D721Med (cell line): ENCODE data around the gene LTBP1.

Source experiments
- DNase-seq: peaks from one replicate; pipeline ENCODE4 v3.0.0; 2011; ENCODE audit warnings: low spot score; ENCODE audit not compliant: insufficient read length
- FAIRE-seq: peaks from 2 replicates; lab custom pipeline; 2011; peaks lifted over from hg19 to GRCh38; lab: Jason Lieb, UNC
- TF ChIP-seq, protein P1 (sequence below): IDR thresholded peaks from 2 replicates; pipeline ENCODE4 v1.5.1; 2012; ENCODE audit warnings: mild to moderate bottlenecking, control low read depth; ENCODE audit not compliant: insufficient read depth; ENCODE audit errors: missing control alignments

LTBP1 gene

DNA sequence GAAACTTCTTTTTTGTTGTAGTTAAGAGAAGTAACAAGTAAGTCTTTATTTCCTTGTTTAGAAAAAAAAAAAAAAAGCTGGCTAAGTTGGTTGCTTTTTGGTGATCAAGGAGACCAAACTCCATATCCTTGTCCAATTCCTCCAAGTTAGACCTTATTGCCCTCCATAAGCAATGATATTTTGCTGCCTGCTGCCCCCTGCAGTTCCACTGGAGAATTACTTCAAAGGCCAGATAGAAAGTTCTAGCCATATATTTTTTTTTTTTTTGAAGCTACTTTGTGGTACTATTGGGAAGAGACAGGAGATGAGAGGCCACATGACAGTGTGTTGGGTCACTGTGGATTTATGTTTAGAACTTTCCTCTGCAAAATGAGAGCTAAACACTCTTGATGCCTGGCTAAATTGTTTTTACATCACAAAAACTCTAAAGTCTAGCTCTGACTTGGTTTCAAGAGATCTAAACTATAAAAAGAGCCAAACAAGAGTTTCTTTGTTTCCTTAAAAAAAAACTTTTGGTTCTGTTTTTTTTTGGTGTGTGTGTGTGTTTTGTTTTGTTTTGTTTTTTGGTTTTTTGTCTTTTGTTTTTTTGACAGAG lies 449.0 kb downstream of the LTBP1 start:
- DNase-seq (no peak), FAIRE-seq (no peak)
- TF ChIP-seq, protein P1, sequence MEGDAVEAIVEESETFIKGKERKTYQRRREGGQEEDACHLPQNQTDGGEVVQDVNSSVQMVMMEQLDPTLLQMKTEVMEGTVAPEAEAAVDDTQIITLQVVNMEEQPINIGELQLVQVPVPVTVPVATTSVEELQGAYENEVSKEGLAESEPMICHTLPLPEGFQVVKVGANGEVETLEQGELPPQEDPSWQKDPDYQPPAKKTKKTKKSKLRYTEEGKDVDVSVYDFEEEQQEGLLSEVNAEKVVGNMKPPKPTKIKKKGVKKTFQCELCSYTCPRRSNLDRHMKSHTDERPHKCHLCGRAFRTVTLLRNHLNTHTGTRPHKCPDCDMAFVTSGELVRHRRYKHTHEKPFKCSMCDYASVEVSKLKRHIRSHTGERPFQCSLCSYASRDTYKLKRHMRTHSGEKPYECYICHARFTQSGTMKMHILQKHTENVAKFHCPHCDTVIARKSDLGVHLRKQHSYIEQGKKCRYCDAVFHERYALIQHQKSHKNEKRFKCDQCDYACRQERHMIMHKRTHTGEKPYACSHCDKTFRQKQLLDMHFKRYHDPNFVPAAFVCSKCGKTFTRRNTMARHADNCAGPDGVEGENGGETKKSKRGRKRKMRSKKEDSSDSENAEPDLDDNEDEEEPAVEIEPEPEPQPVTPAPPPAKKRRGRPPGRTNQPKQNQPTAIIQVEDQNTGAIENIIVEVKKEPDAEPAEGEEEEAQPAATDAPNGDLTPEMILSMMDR, result peak; percentile 33

DNA sequence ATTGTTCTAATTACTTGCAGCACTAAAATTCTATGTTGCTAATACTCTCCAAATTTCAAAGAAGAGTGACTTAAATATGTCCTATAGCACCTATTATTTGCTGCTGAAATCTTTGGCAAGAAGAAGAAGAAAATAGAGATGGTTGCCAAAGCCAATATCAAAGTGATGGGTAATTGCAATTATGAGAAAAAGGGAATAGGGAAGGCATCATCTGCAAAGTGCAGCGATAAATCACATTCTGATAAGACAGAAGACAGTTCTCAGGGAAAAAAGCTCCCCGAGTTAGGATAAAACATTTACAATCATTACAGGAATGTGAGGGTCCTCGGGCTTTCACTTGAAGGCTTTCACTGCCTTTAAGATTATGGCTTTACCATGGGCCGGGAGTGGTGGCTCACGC lies 457.6 kb downstream of the LTBP1 start:
- TF ChIP-seq, protein P1, result no peak
- FAIRE-seq (no peak), DNase-seq (no peak)

DNA sequence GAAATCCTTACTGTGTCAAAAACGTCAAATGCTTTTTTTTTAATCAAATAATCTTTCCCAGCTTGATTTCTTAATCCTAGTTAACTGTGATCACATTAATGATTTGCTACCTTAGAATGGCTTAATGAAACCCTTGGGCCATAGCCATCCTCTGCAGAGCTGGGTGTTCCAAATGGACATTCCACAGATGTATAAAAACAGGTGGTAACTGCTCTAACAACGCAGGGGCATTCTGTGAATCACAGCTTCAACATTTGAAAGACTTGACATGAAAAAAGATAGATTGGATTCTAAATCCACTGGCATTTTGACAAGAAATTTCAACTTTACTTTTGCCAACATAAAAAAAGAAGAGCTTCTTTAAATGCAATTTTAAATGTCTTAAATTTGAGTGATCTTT lies 459.9 kb downstream of the LTBP1 start:
- DNase-seq (no peak), FAIRE-seq (no peak)
- TF ChIP-seq, protein P1, result no peak

DNA sequence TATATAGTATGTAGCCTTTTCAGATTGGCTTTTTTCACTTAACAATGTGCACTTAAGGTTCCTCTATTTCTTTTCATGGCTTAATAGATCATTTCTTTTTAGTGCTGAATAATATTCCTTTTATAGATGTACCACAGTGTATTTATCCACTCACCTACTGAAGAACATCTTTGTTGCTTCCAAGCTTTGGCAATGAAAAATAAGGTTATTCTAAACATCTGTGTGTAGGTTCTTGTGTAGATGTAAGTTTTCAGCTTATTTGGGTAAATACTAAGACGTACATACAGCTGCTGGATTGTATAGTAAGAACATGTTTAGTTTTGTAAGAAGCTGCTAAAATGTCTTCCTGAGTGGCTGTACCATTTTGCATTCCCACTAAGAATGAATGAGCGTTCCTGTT lies 461.4 kb downstream of the LTBP1 start:
- FAIRE-seq, result no peak

DNA sequence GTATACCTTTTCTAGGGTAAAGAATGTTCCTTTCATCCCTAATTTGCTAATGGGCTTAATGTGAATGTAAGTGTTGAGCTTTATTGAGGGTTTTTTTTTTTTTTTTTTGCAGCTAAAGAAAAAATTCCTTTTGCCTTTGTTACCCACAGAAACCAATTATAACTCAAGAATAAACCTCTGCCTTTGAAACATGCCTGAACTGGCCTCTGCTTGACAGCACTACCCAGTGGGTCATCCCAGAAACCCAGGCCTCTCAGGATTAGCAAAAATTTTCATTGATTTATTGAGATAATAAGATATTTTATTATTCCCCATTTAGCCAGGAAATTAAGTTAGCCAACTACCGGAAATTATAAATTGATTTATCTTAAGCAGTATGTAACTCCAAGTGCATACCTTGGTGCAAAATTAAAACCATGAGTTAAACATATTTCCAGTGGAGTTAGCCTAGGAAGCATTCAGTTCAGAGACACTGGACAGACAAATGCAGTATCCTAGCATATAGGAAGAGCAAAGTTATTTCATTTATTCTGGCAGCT lies 462.7 kb downstream of the LTBP1 start:
- FAIRE-seq (no peak), DNase-seq (no peak)
- TF ChIP-seq, protein P1, result no peak

More for the DNA sequence above, 461.4 kb downstream of the LTBP1 start:
- TF ChIP-seq, protein P1, result no peak
- no peak for DNase-seq

DNA sequence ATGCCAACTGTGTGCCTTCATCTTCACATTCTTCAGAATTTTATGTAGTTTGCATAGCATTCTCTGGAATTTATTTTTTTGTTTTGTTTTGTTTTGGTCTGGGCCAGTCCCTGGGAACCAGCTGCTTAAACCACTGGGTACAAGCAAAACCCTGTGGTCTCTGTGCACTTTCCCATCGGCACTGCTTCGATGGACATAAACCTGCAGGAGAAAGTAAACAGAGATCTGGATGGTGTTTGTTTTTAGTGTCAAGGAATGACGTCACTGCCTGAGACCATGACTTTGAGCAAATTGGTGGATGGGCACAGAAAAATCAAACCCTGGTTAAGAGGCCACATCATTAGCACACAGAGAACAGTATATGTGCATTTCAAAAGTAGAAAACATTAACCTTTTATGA lies 465.0 kb downstream of the LTBP1 start:
- TF ChIP-seq, protein P1, result no peak
- no peak for FAIRE-seq
- DNase-seq, result no peak

DNA sequence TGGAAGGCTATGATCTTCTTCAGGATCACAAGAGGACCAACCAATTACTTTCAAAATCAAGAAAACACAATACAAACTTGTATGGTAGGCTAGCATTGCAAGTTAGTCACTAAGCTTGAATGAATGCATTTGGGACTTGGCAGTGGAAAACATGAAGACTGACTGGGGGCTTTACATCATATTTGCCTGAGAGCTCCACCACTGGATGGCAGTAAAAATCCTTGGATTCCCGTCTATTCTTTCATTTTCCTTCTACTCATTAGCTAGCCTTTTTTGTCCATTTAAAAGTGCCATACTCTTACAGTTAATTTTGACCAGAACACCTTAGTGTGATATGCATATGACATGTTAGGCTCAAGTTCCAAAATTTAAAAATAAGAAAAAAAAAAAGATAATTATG lies 466.2 kb downstream of the LTBP1 start:
- DNase-seq (no peak), FAIRE-seq (no peak)
- TF ChIP-seq, protein P1, result peak; percentile 17
